Lower leg skin (tissue), 3 donors: ENCODE data around the gene PLA2G2F.

Source experiments
- POLR2A ChIP-seq, 2 donors: fragments of 450-650 bp; IDR thresholded peaks; one replicate each; pipeline ENCODE4 v1.6.1; 2016 to 2017; ENCODE audit warnings: antibody characterized with exemption in 2 of 2, mild to moderate bottlenecking in 1 of 2, moderate library complexity in 1 of 2
- TF ChIP-seq, protein P1 (sequence below), 3 donors: fragments of 450-650 bp; IDR thresholded peaks; one replicate each; pipeline ENCODE4 v1.5.1; 2016; ENCODE audit warnings: antibody characterized with exemption in 3 of 3, mild to moderate bottlenecking in 3 of 3, moderate library complexity in 2 of 3

DNA sequence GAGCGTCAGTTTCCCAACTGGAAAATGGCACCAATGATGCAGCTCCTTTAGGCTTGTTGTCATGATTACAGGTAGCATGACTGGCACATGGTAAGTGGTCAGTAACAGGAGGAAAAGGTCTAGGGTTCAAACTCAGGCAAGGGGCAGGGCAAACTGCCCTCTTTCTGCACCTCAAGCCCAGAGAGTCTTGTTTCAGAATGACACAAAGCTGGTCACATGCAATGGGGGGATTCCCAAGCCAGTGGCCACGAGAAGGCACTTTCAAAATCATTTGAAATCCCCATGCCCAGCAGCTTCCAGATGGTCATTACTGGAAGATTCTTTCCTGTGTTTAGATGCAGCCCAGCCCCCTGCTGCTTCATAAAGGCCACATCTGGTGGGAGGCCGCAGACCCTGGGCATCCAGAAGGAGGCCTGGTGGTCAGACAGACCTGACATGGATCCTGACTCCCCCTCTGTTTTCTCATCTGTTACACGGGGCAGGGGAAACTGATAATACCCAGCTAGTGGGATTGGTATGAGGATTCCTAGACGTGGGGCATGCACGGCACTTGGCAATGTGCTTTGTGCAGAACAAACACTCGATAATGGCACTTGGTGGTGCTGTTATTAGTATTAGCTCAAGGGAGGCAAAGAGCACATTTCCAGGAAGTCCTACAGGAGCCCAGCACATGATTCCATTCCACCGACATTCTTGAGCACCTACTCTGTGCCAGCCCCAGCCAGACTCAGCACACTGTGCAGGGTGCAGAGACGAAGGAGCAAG is 12.9 kb upstream of the PLA2G2F start:
- TF ChIP-seq, protein P1, sequence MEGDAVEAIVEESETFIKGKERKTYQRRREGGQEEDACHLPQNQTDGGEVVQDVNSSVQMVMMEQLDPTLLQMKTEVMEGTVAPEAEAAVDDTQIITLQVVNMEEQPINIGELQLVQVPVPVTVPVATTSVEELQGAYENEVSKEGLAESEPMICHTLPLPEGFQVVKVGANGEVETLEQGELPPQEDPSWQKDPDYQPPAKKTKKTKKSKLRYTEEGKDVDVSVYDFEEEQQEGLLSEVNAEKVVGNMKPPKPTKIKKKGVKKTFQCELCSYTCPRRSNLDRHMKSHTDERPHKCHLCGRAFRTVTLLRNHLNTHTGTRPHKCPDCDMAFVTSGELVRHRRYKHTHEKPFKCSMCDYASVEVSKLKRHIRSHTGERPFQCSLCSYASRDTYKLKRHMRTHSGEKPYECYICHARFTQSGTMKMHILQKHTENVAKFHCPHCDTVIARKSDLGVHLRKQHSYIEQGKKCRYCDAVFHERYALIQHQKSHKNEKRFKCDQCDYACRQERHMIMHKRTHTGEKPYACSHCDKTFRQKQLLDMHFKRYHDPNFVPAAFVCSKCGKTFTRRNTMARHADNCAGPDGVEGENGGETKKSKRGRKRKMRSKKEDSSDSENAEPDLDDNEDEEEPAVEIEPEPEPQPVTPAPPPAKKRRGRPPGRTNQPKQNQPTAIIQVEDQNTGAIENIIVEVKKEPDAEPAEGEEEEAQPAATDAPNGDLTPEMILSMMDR (IDR thresholded peaks at IDR 0.05) = no peak
- no peak for TF ChIP-seq POLR2A (IDR thresholded peaks at IDR 0.05)
